Kidney tubule cell (primary cell): Measurements from ENCODE around the gene SRRM2.
A peak's percentile ranks its signal among the peaks of the same experiment; 100 is the strongest.

ENCODE experiments used
- DNase-seq: peaks from one replicate; pipeline ENCODE4 v3.0.0-alpha.2; 2018; ENCODE audit warnings: low spot score

The SRRM2 gene

DNA sequence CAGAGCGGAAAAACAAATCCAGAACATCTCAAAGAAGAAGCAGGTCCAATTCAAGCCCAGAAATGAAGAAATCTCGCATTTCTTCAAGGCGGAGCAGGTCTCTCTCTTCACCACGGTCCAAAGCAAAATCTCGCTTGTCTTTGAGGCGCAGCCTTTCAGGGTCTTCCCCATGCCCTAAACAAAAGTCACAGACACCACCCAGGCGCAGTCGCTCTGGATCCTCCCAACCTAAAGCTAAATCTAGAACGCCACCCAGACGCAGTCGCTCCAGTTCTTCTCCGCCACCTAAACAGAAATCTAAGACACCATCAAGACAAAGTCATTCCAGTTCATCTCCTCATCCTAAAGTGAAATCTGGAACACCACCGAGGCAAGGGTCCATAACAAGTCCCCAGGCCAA lies 10.3 kb downstream of the SRRM2 start:
- no peak for DNase-seq

DNA sequence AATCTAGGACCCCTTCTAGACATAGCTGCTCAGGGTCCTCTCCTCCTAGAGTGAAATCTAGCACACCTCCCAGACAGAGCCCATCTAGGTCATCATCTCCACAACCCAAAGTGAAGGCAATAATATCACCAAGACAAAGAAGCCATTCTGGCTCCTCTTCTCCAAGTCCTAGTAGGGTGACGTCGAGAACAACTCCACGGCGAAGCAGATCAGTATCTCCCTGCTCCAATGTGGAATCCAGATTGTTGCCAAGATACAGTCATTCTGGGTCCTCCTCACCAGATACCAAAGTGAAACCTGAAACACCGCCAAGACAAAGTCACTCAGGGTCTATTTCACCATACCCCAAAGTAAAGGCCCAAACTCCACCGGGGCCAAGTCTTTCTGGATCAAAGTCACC lies 10.7 kb downstream of the SRRM2 start:
- no peak for DNase-seq

DNA sequence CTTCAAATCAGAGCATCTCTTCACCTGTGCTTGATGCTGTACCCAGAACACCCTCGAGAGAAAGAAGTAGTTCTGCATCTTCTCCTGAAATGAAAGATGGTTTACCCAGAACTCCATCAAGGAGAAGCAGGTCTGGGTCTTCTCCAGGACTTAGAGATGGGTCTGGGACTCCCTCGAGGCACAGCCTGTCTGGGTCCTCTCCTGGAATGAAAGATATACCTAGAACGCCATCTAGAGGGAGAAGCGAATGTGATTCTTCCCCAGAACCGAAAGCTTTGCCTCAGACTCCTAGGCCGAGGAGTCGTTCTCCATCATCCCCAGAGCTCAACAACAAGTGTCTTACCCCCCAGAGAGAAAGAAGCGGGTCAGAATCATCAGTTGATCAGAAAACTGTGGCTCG lies 12.3 kb downstream of the SRRM2 start:
- DNase-seq, result no peak

DNA sequence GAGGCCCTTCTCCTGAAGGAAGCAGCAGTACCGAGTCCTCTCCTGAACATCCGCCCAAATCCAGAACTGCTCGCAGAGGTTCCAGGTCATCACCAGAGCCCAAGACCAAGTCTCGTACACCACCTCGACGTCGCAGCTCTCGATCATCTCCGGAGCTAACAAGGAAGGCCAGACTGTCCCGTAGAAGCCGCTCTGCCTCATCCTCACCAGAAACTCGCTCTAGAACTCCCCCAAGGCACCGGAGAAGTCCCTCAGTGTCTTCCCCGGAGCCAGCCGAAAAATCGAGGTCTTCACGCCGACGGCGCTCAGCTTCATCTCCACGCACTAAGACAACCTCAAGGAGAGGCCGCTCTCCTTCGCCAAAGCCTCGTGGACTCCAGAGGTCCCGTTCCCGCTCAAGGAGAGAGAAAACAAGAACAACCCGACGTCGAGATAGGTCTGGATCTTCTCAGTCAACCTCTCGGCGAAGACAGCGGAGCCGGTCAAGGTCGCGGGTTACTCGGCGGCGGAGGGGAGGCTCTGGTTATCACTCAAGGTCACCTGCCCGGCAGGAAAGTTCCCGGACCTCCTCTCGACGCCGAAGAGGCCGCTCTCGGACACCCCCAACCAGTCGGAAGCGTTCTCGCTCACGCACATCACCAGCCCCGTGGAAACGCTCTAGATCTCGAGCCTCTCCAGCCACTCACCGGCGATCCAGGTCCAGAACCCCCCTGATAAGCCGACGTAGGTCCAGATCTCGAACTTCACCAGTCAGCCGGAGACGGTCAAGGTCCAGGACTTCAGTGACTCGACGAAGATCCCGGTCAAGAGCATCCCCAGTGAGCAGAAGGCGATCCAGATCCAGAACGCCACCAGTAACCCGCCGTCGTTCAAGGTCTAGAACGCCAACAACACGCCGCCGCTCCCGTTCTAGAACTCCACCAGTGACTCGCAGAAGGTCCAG lies 13.3 kb downstream of the SRRM2 start:
- DNase-seq, result no peak

DNA sequence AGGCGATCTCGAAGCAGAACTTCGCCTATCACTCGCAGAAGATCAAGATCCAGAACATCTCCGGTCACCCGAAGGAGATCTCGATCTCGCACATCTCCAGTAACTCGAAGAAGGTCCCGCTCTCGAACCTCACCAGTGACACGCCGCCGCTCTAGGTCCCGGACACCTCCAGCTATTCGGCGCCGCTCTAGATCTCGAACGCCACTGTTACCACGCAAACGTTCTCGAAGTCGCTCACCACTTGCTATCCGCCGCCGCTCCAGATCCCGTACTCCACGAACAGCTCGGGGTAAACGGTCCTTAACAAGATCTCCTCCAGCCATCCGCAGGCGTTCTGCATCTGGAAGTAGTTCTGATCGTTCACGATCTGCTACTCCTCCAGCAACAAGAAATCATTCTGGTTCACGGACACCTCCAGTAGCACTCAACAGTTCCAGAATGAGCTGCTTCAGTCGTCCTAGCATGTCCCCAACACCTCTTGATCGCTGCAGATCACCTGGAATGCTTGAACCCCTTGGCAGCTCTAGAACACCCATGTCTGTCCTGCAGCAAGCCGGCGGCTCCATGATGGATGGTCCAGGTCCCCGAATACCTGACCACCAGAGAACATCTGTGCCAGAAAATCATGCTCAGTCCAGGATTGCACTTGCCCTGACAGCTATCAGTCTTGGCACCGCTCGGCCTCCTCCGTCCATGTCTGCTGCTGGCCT lies 14.1 kb downstream of the SRRM2 start:
- DNase-seq, result no peak

DNA sequence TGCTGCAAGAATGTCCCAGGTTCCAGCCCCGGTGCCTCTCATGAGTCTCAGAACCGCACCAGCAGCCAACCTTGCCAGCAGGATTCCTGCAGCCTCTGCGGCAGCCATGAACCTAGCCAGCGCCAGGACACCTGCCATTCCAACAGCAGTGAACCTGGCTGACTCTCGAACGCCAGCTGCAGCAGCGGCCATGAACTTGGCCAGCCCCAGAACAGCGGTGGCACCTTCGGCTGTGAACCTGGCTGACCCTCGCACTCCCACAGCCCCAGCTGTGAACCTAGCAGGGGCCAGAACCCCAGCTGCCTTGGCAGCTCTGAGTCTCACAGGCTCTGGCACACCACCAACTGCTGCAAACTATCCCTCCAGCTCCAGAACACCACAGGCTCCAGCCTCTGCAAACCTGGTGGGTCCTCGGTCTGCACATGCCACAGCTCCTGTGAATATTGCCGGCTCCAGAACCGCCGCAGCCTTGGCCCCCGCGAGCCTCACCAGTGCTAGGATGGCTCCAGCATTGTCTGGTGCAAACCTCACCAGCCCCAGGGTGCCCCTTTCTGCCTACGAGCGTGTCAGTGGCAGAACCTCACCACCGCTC lies 14.8 kb downstream of the SRRM2 start:
- DNase-seq, result no peak

DNA sequence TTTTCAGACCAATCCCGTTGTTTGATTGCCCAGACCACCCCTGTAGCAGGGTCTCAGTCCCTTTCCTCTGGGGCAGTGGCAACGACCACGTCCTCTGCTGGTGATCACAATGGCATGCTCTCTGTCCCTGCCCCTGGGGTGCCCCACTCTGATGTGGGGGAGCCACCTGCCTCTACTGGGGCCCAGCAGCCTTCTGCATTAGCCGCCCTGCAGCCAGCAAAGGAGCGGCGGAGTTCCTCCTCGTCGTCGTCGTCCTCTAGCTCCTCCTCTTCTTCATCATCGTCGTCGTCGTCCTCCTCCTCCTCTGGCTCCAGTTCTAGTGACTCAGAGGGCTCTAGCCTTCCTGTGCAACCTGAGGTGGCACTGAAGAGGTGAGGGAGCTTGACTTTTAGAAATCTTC lies 15.5 kb downstream of the SRRM2 start:
- no peak for DNase-seq

DNA sequence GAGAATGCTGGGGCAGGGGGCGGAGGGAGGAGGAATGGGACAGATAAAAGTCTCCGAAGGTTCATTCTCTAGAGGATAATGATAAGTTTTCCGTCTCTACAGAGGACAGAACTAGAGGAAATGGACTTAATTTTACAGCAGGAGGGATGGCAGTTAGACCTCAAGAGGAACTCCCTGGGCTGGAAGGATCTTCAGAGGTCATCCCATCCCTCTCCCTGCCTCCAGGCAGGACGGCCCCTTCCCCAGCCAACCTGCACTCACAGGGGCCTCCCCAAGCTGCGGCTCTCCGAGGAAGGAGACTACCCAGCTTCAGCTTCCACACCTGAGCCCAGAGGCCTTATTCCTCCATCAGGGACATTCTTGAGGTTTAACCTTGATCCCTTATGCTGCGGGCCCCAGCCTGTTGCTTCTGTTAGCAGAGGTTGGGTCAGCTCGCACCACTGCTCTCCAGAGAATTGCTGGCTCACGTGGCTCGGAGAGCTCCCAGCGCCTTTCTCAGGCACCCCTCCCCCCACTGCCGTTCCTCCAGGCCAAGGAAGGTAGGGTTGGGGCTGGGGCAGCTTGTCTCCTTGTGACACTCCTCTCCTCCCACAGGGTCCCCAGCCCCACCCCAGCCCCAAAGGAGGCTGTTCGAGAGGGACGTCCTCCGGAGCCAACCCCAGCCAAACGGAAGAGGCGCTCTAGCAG lies 16.1 kb downstream of the SRRM2 start:
- DNase-seq, result no peak

DNA sequence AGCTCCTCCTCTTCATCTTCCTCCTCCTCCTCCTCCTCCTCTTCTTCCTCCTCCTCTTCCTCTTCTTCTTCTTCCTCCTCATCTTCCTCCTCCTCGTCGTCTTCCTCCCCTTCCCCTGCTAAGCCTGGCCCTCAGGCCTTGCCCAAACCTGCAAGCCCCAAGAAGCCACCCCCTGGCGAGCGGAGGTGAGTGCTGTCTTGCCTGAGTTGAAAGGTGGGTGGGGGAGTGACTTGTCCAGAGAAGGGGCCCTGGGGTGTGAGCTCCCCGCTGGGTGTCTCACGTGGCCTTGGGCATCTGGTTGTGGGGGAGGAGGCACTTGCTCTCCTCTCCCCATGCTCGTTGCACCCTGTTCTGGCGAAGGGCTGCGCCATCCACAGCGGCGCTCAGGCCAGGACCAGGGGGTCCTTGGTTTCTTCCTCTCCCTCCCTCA lies 16.7 kb downstream of the SRRM2 start:
- no peak for DNase-seq

DNA sequence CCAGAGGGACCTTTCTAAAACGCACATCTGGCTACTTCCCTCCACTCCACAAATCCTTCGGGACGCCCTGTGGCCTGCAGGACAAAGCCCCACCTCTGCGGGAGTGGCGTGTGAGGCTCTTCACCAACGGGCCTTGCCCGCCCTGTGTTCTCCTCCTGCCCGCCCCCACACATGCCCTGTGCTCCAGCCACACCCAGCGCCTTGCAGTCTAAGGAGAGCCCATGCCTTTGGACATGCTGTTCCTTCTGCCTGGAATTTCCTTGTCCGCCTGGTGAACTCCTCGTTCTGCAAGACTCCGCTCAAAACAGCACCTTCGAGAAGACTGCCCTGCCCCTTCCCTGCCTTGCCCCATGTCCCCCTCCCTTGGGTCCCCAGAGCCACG lies 17.2 kb downstream of the SRRM2 start:
- no peak for DNase-seq

DNA sequence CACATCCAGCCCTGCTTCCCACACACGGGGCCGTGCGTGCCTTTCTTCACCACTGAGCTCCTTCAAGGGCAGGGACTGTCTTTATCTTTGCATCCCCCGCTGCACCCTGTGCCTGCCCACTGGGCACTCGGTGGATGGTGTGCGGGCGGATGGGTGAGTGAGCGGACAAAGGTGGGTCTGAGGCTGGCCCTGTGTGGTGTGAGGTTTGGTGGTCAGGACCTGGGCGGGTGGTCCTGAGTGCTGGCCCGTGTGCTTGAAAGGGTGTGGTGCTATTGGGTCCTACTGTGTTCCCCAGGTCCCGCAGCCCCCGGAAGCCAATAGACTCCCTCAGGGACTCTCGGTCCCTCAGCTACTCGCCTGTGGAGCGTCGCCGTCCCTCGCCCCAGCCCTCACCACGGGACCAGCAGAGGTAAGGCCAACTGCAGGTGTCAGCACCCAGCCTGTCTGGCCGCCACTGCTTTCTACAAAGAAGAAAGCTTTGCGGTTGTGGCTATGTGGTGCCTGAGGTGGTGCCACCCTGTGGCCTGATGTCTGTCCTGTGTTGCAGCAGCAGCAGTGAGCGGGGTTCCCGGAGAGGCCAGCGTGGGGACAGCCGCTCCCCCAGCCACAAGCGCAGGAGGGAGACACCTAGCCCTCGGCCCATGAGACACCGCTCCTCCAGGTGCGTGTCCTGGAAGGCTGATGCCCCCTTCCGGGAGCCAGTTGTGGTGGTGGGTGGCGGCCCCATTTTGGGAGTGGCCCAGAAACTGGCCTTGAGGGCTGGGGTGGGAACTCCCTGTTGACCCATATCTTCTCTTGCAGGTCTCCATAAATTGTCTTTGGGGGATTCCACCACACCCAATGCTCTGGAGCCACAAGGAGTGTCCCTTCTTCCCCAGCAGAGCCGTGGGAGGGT lies 17.9 kb downstream of the SRRM2 start:
- DNase-seq, result no peak

DNA sequence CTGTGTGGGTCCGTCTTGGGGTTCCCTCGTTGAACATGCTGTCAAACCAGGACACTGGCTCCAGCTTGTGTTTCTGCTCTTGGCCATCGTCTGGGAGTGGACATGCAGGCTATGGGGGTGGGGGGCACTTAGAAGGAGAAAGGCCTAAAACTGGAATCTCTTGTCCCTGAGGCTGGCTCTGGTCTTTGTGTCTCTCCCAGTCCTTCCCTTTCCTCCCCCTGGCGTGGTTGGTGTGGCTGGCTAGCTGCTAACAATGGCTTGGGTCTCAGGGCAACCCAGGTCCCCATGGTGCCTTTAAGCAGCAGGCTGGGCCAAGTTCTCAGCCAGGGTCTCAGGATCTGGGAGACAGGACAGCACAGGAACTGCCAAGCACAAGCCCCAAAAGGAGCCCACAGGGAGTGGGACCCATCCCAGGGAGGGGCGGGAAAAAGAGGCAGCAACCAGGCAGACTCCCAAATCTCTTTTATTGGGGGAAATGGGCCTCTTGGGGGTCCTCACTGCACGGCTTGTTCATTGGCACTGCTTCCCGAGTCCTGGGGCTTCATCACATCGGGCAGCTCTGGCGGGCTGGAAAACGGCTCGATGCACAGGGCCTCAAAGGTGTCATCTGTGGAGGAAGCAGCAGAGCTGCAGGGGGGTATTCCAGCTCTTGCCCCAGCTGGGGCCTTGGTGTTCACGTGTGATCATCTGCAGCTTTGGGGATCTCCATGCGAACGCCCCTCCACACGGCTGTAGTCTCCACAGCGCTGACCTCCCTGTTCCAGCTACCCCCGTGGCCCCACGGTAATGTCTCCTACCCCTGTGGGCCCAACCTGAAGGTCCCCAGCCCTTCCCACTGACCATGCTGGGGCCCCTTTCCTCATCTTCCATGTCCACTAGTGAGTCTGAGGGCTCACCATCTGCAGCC lies 19.3 kb downstream of the SRRM2 start:
- DNase-seq, result no peak

DNA sequence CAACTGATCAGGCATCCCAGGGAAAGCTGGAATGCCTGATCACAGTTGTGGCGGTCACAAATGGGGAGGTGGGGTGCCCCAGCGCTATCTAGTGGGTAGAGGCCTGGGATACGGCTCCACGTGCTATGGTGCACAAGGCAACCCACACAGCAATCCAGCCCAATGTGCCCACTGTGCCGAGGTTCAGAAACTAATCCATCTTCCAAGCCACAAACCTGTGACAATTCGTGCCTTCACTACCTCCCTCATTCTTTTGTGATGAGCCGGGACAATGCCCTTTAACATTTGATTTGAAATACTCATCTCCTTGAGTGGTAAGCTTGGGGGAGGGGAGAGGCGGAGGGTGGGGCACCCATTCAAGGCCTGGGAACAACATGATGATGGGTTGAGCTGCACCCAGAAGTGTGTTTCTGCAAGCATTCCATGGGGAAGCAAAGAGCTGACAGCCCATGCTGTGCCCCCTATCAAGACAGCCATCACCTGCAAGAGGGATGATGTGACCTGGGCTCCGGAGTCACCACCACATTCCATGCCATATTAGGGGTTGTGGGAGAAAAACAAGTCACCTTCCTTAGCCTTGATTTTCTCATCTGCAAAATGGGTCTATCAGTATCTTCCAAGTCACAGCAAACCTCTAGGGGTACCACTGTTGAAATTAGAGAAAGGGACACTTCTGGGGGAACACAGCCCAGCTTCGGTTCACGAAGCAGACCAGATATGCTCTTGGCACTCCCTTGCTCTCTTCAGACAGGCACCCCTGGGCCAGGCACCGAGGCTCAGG lies 20.9 kb downstream of the SRRM2 start:
- DNase-seq, result peak; percentile 19

DNA sequence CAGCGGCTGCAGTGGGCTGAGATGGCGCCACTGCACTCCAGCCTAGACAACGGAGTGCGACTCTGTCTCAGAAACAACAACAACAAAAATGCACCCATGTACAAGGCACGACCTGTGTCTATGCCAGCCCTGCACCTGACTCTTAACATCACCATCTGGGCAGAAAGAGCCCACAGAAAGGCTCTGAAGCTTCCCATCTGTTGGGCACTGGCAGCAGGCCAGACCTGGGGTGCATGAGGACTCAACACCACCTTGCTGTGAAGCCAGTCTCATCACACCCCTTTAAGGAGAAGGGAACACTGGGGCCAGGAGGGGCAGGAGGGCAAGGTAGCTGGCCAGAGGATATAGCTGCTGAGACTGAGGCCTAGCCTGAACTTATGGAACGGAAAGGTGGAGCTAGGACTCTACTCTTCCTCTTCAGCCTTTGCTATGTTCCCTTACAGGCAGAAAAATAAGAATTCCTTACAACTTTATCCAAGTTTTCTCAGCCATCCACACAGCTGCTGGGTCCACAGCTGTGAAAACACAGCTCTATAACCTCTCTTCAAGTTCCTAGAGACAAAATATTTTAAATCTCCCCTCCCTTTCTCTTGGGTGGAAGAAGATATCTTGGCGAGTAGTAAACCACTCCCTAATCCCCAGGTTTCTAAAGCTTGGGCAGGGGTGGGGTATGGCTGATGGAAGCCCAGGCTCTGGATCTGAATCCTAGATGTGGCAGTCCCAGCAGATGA lies 21.9 kb downstream of the SRRM2 start:
- DNase-seq, result no peak

DNA sequence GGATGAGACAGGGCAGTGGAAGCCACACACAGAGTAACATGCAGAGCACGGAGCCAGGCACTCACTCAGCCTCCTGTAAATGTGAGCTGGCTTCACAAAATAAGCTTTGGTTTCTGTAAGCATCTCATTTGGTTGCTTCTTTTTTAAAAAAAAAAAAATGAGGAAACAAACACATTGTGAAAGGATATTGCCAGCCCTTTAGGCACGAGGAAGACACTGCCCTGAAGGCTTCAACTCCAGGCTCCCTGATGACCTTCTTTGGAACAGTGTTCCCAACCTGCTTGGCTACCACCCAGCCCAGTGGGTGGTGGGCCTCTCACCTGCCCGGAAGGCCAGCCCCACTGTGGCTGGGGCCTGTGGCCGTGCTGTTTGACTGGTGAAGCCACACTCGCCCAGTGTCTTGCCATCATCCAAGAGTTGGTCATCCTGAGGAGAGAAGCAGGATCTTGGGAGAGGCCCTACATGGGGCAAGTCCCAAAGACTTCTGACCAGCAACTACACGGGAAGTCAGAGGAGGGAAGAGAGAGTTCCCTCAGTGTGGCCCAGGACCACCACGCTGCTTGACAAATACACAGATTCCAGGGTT lies 22.8 kb downstream of the SRRM2 start:
- no peak for DNase-seq

DNA sequence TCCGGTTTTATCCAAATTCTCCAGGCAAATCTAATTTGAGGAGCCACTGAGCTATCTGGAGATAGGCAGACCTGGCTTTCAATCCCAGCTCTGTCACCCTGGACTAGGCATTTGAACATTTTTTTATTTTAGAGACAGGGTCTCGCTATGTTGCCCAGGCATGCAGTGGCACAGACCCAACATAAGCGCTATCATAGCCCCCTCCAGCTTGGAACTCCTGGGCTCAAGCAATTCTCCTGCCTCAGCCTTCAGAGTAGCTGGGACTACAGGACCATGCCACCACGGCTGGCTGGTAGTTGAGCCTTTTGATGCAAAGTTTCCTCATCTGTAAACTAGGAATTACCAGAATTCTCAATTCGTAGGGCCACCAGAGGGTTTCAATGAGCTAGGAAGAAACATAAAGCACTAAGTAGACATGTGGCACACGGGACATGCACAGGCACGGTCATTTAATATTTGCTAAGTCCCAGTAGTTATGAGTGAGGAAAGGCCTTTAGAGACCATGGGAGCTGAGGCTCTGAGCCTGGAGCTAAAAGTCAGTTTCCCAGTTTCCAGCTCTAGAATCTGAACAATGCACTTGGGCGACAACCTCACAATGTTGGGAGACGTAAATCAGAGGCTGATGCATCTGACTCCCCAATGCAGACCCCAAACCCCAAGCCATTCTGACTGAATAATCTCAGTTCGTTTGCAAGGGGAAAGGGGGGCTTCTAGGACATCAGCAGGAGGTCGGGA lies 23.5 kb downstream of the SRRM2 start:
- DNase-seq, result no peak

DNA sequence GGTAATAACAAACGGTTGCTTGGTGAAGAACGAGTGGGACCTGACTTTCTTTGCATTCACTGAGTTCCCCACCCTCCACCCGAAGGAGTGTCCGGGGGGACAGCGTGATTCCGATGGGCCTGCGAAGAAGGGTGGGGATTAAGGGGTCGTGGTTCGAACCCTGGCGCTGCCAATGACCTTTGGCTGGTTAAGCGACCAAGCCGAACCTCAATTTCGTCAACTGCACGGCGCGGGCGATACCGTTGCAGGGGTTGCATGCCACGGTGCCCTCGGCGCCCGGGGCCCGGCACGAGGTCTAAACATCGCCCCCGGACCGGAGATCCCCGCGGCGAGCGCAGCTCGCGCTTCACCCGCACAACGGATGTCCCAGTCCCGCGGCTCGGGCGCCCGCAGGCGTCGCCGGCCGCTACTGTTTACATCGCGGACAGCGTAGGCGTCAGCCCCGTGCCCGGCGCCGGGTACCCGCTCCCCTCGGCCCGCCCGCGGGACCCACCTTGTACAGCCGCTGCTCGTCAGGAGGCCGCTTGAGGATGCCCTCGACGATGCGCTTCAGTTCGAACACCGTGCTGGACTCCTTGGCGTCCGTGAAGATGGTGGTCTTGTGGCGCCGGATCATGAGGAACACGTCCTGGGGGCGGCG lies 24.2 kb downstream of the SRRM2 start:
- no peak for DNase-seq
